RWPE1 (cell line): ENCODE measurements around the gene DLGAP4.

Source experiments
- CTCF ChIA-PET: fragments of 350-600 bp; sonication (Branson Sonifier 250); formaldehyde crosslinking; extraction: SDS; loops from one replicate; lab custom pipeline; 2021; lab: Yijun Ruan, JAX
- POLR2A ChIA-PET: fragments of 400-600 bp; formaldehyde crosslinking; extraction: SDS; loops from one replicate; lab custom pipeline; 2020; ENCODE audit warnings: antibody characterized with exemption; ENCODE audit not compliant: low non-redundant PET; lab: Yijun Ruan, JAX
- DNase-seq: peaks from one replicate; pipeline ENCODE4 v3.0.0; 2012; ENCODE audit warnings: low spot score
- H3K27ac ChIP-seq: fragments of 450-650 bp; 2 replicates; pipeline ENCODE4 v1.5.1; 2017
- CTCF ChIP-seq: fragments of 450-650 bp; conservative IDR thresholded peaks from 2 replicates; pipeline ENCODE4 v1.5.1; 2017; ENCODE audit warnings: low read depth, mild to moderate bottlenecking

The DLGAP4 gene

GRCh38 chr20:36284751-36285150 lies 21.4 kb upstream of the DLGAP4 start:
- DNase-seq = no peak
- no peak overlapping the region for H3K27ac ChIP-seq
- no peak for TF ChIP-seq CTCF
- CTCF ChIA-PET = interaction anchor here (0.6 kb wide), 1 partner anchor 100 kb away, joined by 3 read pairs; no protein-coding TSS in a partner anchor
- POLR2A ChIA-PET = no interaction called here

- DNase-seq = no peak
- no peak overlapping the region for H3K27ac ChIP-seq
- ChIA-PET CTCF (interaction anchor here (0.6 to 1.2 kb wide), 6 partner anchors 10 to 937 kb away, joined by 3 read pairs; no protein-coding TSS in a partner anchor), POLR2A (no interaction called here)
- TF ChIP-seq CTCF = no peak
Measured at GRCh38 chr20:36285746-36286447, 20.2 kb upstream of the DLGAP4 start.

GRCh38 chr20:36297656-36298055 lies 8.5 kb upstream of the DLGAP4 start:
- POLR2A ChIA-PET = no interaction called here
- H3K27ac ChIP-seq = no peak overlapping the region
- DNase-seq = no peak
- CTCF ChIA-PET = interaction anchor here (0.6 kb wide), 1 partner anchor 69 kb away, joined by 4 read pairs; no protein-coding TSS in a partner anchor
- TF ChIP-seq CTCF = no peak

GRCh38 chr20:36298061-36298460 lies 8.1 kb upstream of the DLGAP4 start:
- CTCF ChIA-PET = interaction anchor here (0.6 kb wide), 1 partner anchor 69 kb away, joined by 4 read pairs; no protein-coding TSS in a partner anchor
- H3K27ac ChIP-seq = no peak overlapping the region
- no peak for TF ChIP-seq CTCF
- DNase-seq = no peak
- POLR2A ChIA-PET = no interaction called here

DNA sequence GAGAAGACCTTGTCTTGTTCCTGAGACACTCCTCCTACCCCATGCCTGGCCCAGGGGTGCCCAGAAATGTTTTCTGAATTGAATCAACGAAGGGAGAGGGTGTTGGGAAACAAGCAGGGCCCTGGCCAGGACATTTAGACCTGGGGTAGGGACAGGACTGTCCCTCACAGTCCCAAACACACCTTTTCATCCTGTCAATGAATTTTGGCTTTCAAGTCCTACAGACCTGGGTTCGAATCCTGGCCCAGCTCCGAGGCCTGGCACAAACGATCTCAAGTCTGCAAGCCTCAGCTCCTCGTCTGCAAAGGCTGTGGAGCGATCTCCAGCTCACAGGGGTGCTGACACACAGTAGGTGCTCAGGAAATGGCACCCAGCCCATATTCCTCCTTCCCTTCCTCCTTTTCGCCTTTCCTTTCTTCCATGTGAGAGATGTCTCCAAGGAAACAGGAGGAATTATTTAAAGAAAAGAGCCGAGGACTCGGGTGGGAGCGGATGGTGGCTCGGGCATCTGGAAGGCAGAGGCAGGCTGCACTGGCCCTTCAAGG lies 7.3 kb upstream of the DLGAP4 start:
- no peak for TF ChIP-seq CTCF
- CTCF ChIA-PET = no interaction called here
- POLR2A ChIA-PET = no interaction called here

DNA sequence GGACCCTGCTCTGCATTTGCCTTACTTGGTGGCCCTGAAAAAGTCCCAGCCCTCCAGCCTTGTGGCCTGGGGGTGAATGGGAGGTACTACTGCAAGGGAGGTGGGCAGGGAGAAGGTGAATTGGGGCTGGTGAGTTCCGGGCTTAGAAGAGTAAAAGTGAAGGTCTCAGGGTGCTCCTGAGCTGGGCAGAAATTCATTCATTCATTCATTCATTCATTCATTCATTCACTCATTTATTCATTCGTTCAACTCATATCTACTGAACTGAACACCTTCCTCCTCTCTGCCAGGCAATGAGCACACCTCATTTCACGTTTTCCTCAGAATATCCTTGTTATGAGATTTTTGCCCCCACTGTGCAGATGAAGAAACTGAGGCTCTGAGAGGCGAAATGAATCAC lies 6.7 kb upstream of the DLGAP4 start:
- CTCF ChIA-PET = no interaction called here
- H3K27ac ChIP-seq = no peak overlapping the region
- no peak for TF ChIP-seq CTCF
- no peak for DNase-seq
- POLR2A ChIA-PET = no interaction called here

More for the DNA sequence above, 7.3 kb upstream of the DLGAP4 start:
- no peak overlapping the region for H3K27ac ChIP-seq
- DNase-seq = no peak
